ENCODE data around the gene PUM1.

Gene PUM1

DNA sequence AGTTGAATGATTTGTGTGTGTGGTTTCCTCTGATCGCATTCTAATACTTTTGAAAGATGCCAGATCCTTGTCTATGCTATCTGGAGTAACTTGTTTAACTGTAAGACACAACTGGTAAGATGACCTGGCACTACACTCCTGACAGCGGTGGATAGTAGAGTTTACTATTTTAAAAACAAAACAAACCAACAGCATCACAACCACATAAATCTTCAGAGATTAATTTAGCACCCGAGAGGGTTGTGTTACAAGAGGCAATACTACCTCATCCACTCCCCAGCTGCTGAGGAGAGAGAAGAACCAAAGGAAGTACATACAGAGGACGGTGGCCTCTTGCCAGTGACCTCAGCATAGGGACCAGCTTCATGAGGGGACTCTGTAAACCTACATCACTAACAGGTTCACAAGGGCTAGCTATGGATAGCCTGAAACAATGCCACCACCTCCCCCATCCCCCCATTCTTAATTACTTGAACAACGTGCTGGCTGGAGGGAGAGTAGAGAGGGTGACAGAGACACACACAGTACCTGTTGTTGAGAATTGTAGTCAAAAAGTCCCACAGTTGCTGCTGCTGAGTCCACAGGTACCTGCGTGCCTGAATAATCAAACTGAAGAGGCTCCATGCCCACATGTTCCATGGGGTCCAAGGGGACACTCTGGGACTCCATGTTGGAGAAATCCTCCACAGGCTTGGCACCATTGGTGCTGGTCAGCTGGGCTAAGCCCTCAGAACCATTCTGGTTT is 73.5 kb downstream of the PUM1 start:
- H3K9ac ChIP-seq (ENCODE audit: low read length), result no peak overlapping the region
- H3K27me3 ChIP-seq (ENCODE audit: control insufficient read depth, insufficient read depth, low read length), result no peaks in the 10 kb centered on the region
- peaks cover 82% of the 10 kb centered on the region for H3K36me3 ChIP-seq (ENCODE audit: control insufficient read depth, insufficient read depth, low read length)
- no peak overlapping the region for H3K4me3 ChIP-seq (ENCODE audit: low read depth, low read length)
- H3K9me3 ChIP-seq (ENCODE audit: control insufficient read depth, insufficient read depth, low read depth, low read length), result no peaks in the 10 kb centered on the region
- H3K4me1 ChIP-seq (ENCODE audit: control insufficient read depth, insufficient read depth, low read length), result peaks cover 13% of the 10 kb centered on the region; the same call in 1 of the 2 replicates
- no peak overlapping the region for H3K27ac ChIP-seq (ENCODE audit: low read depth, low read length)

DNA sequence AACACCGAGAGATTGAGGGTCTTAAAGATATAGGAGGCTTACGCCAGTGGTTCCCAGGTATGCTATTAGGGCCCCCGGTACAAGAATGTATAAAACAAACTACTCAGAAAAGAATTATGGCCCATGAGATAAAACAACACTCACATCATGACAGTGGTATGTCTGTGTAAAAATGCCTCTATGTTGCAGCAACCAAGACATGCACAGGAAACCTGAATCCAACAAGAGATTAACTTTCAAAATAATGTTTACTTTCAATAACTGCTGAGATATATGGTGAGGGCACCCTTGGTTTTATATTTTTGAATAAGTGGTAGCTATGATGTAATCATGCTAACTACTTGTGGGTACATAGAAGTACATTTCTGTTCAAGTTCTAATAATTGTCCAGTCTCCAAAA is 74.9 kb downstream of the PUM1 start:
- no peak overlapping the region for H3K9ac ChIP-seq (ENCODE audit: low read length)
- H3K27me3 ChIP-seq (ENCODE audit: control insufficient read depth, insufficient read depth, low read length), result no peaks in the 10 kb centered on the region
- peaks cover 18% of the 10 kb centered on the region; the same call in 1 of the 2 replicates for H3K4me1 ChIP-seq (ENCODE audit: control insufficient read depth, insufficient read depth, low read length)
- H3K4me3 ChIP-seq (ENCODE audit: low read depth, low read length), result no peak overlapping the region
- H3K27ac ChIP-seq (ENCODE audit: low read depth, low read length), result no peak overlapping the region
- no peaks in the 10 kb centered on the region for H3K9me3 ChIP-seq (ENCODE audit: control insufficient read depth, insufficient read depth, low read depth, low read length)
- peaks cover 72% of the 10 kb centered on the region for H3K36me3 ChIP-seq (ENCODE audit: control insufficient read depth, insufficient read depth, low read length)

DNA sequence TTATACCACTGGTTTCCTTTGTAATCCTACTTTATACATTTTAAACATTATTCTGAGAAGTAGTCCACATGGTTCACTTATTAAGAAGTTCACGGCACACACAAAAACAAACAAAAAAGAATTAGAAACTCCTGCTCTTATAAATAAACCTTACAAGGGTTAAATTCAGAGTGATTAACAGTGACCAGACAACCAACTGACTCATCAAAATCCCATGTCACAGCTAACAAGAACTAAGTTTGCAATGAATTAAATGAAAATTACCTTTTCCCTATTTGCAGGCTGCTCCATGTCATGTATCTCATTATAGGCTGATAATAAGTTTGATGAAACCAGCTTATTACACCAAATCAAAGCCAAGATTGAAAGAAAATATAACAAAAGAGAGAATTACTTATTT is 77.5 kb downstream of the PUM1 start:
- H3K9ac ChIP-seq (ENCODE audit: low read length), result no peak overlapping the region
- no peak overlapping the region for H3K4me3 ChIP-seq (ENCODE audit: low read depth, low read length)
- H3K27me3 ChIP-seq (ENCODE audit: control insufficient read depth, insufficient read depth, low read length), result no peaks in the 10 kb centered on the region
- no peaks in the 10 kb centered on the region for H3K9me3 ChIP-seq (ENCODE audit: control insufficient read depth, insufficient read depth, low read depth, low read length)
- no peak overlapping the region for H3K27ac ChIP-seq (ENCODE audit: low read depth, low read length)
- H3K36me3 ChIP-seq (ENCODE audit: control insufficient read depth, insufficient read depth, low read length), result peaks cover 60% of the 10 kb centered on the region
- H3K4me1 ChIP-seq (ENCODE audit: control insufficient read depth, insufficient read depth, low read length), result peaks cover 18% of the 10 kb centered on the region; the same call in 1 of the 2 replicates

- H3K9me3 ChIP-seq (ENCODE audit: control insufficient read depth, insufficient read depth, low read depth, low read length), result no peaks in the 10 kb centered on the region
- H3K4me3 ChIP-seq (ENCODE audit: low read depth, low read length), result no peak overlapping the region
- no peak overlapping the region for H3K9ac ChIP-seq (ENCODE audit: low read length)
- H3K4me1 ChIP-seq (ENCODE audit: control insufficient read depth, insufficient read depth, low read length), result peaks cover 18% of the 10 kb centered on the region; the same call in 1 of the 2 replicates
- no peak overlapping the region for H3K27ac ChIP-seq (ENCODE audit: low read depth, low read length)
- peaks cover 56% of the 10 kb centered on the region for H3K36me3 ChIP-seq (ENCODE audit: control insufficient read depth, insufficient read depth, low read length)
- H3K27me3 ChIP-seq (ENCODE audit: control insufficient read depth, insufficient read depth, low read length), result no peaks in the 10 kb centered on the region
These were observed 78.8 kb downstream of the PUM1 start for GRCh38 chr1:30986755-30987154.

GRCh38 chr1:30984991-30985503 is 80.5 kb downstream of the PUM1 start:
- no peak overlapping the region for H3K9ac ChIP-seq (ENCODE audit: low read length)
- peaks cover 55% of the 10 kb centered on the region for H3K36me3 ChIP-seq (ENCODE audit: control insufficient read depth, insufficient read depth, low read length)
- H3K9me3 ChIP-seq (ENCODE audit: control insufficient read depth, insufficient read depth, low read depth, low read length), result no peaks in the 10 kb centered on the region
- H3K4me3 ChIP-seq (ENCODE audit: low read depth, low read length), result no peak overlapping the region
- H3K27ac ChIP-seq (ENCODE audit: low read depth, low read length), result no peak overlapping the region
- H3K4me1 ChIP-seq (ENCODE audit: control insufficient read depth, insufficient read depth, low read length), result peaks cover 18% of the 10 kb centered on the region; the same call in 1 of the 2 replicates
- no peaks in the 10 kb centered on the region for H3K27me3 ChIP-seq (ENCODE audit: control insufficient read depth, insufficient read depth, low read length)

- Histone ChIP-seq H3K27ac (ENCODE audit: low read depth, low read length) (no peak overlapping the region), H3K4me1 (ENCODE audit: control insufficient read depth, insufficient read depth, low read length) (peaks cover 12% of the 10 kb centered on the region; the same call in 1 of the 2 replicates), H3K4me3 (ENCODE audit: low read depth, low read length) (no peak overlapping the region), H3K36me3 (ENCODE audit: control insufficient read depth, insufficient read depth, low read length) (peaks cover 56% of the 10 kb centered on the region), H3K9me3 (ENCODE audit: control insufficient read depth, insufficient read depth, low read depth, low read length) (no peaks in the 10 kb centered on the region), H3K27me3 (ENCODE audit: control insufficient read depth, insufficient read depth, low read length) (no peaks in the 10 kb centered on the region), H3K9ac (ENCODE audit: low read length) (no peak overlapping the region)
These were observed 81.2 kb downstream of the PUM1 start for GRCh38 chr1:30984165-30984889.

GRCh38 chr1:30982937-30983336 is 82.6 kb downstream of the PUM1 start:
- Histone ChIP-seq H3K36me3 (ENCODE audit: control insufficient read depth, insufficient read depth, low read length) (peaks cover 58% of the 10 kb centered on the region), H3K9ac (ENCODE audit: low read length) (no peak overlapping the region)

DNA sequence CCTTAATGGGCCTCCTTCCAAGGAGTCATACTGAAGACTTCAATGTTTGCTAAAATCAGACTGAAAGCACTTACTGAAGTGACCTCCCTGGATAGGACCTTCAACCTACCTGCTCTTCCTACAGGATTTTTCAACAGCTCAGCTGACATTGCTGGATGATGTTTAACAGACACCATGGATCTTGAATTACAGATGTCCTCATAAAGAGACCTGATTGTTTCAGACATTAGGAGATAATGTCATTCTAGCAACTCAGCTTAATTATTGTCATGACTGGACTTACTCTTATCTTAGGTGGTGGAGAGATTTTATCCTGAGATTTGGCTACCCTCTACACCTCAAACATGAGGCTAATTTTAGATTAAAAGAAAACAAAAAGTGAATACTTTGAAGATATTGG is 83.1 kb downstream of the PUM1 start:
- Histone ChIP-seq H3K27ac (ENCODE audit: low read depth, low read length) (no peak overlapping the region), H3K4me1 (ENCODE audit: control insufficient read depth, insufficient read depth, low read length) (peaks cover 4% of the 10 kb centered on the region; the same call in 1 of the 2 replicates), H3K36me3 (ENCODE audit: control insufficient read depth, insufficient read depth, low read length) (peaks cover 59% of the 10 kb centered on the region), H3K4me3 (ENCODE audit: low read depth, low read length) (no peak overlapping the region), H3K9me3 (ENCODE audit: control insufficient read depth, insufficient read depth, low read depth, low read length) (no peaks in the 10 kb centered on the region), H3K27me3 (ENCODE audit: control insufficient read depth, insufficient read depth, low read length) (no peaks in the 10 kb centered on the region), H3K9ac (ENCODE audit: low read length) (no peak overlapping the region)

More at GRCh38 chr1:30982937-30983336, 82.6 kb downstream of the PUM1 start:
- peaks cover 4% of the 10 kb centered on the region; the same call in 1 of the 2 replicates for H3K4me1 ChIP-seq (ENCODE audit: control insufficient read depth, insufficient read depth, low read length)
- no peaks in the 10 kb centered on the region for H3K9me3 ChIP-seq (ENCODE audit: control insufficient read depth, insufficient read depth, low read depth, low read length)
- H3K27ac ChIP-seq (ENCODE audit: low read depth, low read length), result no peak overlapping the region
- no peak overlapping the region for H3K4me3 ChIP-seq (ENCODE audit: low read depth, low read length)
- no peaks in the 10 kb centered on the region for H3K27me3 ChIP-seq (ENCODE audit: control insufficient read depth, insufficient read depth, low read length)

GRCh38 chr1:30981172-30981571 is 84.3 kb downstream of the PUM1 start:
- Histone ChIP-seq H3K9me3 (ENCODE audit: control insufficient read depth, insufficient read depth, low read depth, low read length) (no peaks in the 10 kb centered on the region), H3K9ac (ENCODE audit: low read length) (no peak overlapping the region), H3K4me1 (ENCODE audit: control insufficient read depth, insufficient read depth, low read length) (peaks cover 1% of the 10 kb centered on the region; the same call in 1 of the 2 replicates), H3K27me3 (ENCODE audit: control insufficient read depth, insufficient read depth, low read length) (no peaks in the 10 kb centered on the region), H3K4me3 (ENCODE audit: low read depth, low read length) (no peak overlapping the region), H3K27ac (ENCODE audit: low read depth, low read length) (no peak overlapping the region), H3K36me3 (ENCODE audit: control insufficient read depth, insufficient read depth, low read length) (peaks cover 68% of the 10 kb centered on the region)

DNA sequence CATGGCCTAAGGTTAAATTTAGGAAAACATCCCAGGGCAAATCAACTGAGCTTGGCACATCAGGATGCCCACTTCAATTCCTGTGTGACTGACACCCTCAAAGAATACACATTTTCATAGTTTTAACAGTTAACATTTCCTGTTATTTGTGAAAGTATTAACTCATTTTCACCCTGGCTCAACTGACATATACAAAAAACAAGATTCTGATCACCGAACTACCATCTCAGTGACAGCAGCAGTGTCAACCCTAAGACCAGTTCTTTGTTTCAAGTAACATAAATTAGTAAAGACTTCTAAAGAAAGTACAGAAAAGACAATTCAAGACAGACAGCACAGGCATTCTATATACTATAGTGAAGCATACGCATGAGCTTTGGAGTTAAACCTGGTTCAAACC is 88.0 kb downstream of the PUM1 start:
- Histone ChIP-seq H3K4me3 (ENCODE audit: low read depth, low read length) (no peak overlapping the region), H3K9ac (ENCODE audit: low read length) (no peak overlapping the region), H3K9me3 (ENCODE audit: control insufficient read depth, insufficient read depth, low read depth, low read length) (no peaks in the 10 kb centered on the region), H3K27me3 (ENCODE audit: control insufficient read depth, insufficient read depth, low read length) (no peaks in the 10 kb centered on the region), H3K27ac (ENCODE audit: low read depth, low read length) (no peak overlapping the region), H3K4me1 (ENCODE audit: control insufficient read depth, insufficient read depth, low read length) (no peaks in the 10 kb centered on the region), H3K36me3 (ENCODE audit: control insufficient read depth, insufficient read depth, low read length) (peaks cover 76% of the 10 kb centered on the region)

DNA sequence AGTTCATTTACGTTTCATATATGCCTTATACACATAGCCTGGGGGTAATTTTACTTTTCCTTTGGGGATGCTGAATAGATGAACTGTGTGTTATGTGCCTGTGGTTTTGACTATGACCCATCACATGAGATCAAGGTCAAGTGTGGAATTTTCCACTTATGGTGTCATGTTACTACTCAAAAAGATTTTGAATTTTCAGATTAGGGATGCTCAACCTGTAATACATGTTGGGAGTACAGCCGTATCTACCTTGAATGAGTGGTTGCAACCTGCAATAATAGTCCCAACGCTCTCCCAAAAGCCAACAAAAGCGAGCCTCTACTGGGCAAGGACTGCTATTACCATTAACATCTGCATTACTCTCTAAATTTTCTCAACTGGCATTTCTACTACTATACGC is 88.4 kb downstream of the PUM1 start:
- Histone ChIP-seq H3K9me3 (ENCODE audit: control insufficient read depth, insufficient read depth, low read depth, low read length) (no peaks in the 10 kb centered on the region), H3K4me1 (ENCODE audit: control insufficient read depth, insufficient read depth, low read length) (no peaks in the 10 kb centered on the region), H3K9ac (ENCODE audit: low read length) (no peak overlapping the region), H3K36me3 (ENCODE audit: control insufficient read depth, insufficient read depth, low read length) (peaks cover 72% of the 10 kb centered on the region), H3K27me3 (ENCODE audit: control insufficient read depth, insufficient read depth, low read length) (no peaks in the 10 kb centered on the region), H3K27ac (ENCODE audit: low read depth, low read length) (no peak overlapping the region), H3K4me3 (ENCODE audit: low read depth, low read length) (no peak overlapping the region)
